H1 (cell line): Measurements from ENCODE around the gene LGR4. TPM values are rescaled to one million over a fixed set of nuclear protein-coding genes. Genes with fewer than 3 reads are reported as not detected.

Experiments
- CTCF ChIA-PET: fragments of 300-600 bp; sonication (Branson Sonifier 250); formaldehyde crosslinking; loops from one replicate; lab custom pipeline; 2021; ENCODE audit not compliant: partially characterized antibody; lab: Charles Lee
- POLR2A ChIA-PET: fragments of 300-600 bp; sonication (Branson Sonifier 250); formaldehyde crosslinking; loops from one replicate; lab custom pipeline; 2021; ENCODE audit warnings: inconsistent platforms; ENCODE audit not compliant: partially characterized antibody; lab: Charles Lee
- DNase-seq, 2 experiments: peaks; one replicate each; pipeline versions ENCODE4 v3.0.0 to v3.0.0-alpha.2; 2010 to 2022; ENCODE audit warnings: low spot score in 2 of 2, low read depth in 1 of 2, mixed read lengths in 1 of 2
- FAIRE-seq: peaks from 2 replicates; lab custom pipeline; 2011; peaks lifted over from hg19 to GRCh38; lab: Jason Lieb, UNC
- H2AFZ ChIP-seq: 2 replicates; pipeline ENCODE4 v1.8.1; 2012; ENCODE audit warnings: low read length, inconsistent platforms
- H2AK5ac ChIP-seq: 2 replicates; pipeline ENCODE4 v1.6.1; 2013; ENCODE audit warnings: low read depth, low read length
- H2BK120ac ChIP-seq: replicated peaks from 2 replicates; pipeline ENCODE3; 2013; ENCODE audit warnings: low read depth, low read length, inconsistent platforms
- H2BK12ac ChIP-seq: 2 replicates; pipeline ENCODE4 v1.6.1; 2013; ENCODE audit warnings: low read depth, low read length
- H2BK15ac ChIP-seq: 2 replicates; pipeline ENCODE4 v1.6.1; 2013; ENCODE audit warnings: low read length
- H2BK20ac ChIP-seq: 2 replicates; pipeline ENCODE4 v1.6.1; 2013; ENCODE audit warnings: low read length
- H2BK5ac ChIP-seq: 2 replicates; pipeline ENCODE4 v1.6.1; 2013; ENCODE audit warnings: low read depth, low read length
- H3K14ac ChIP-seq: 2 replicates; pipeline ENCODE4 v1.6.1; 2013; ENCODE audit warnings: inconsistent platforms; ENCODE audit not compliant: insufficient read length
- H3K18ac ChIP-seq: 2 replicates; pipeline ENCODE4 v1.6.1; 2013; ENCODE audit warnings: low read length; ENCODE audit errors: extremely low read depth
- H3K23ac ChIP-seq: 2 replicates; pipeline ENCODE4 v1.6.1; 2013; ENCODE audit warnings: inconsistent platforms; ENCODE audit not compliant: insufficient read length
- H3K23me2 ChIP-seq: 2 replicates; pipeline ENCODE4 v1.6.1; 2013; ENCODE audit warnings: low read depth, low read length
- H3K27ac ChIP-seq: 2 replicates; pipeline ENCODE4 v1.6.1; 2011; ENCODE audit warnings: low read depth, low read length, inconsistent platforms
- H3K27me3 ChIP-seq, 4 experiments: replicated peaks in 1 of 4; 1 replicate in 1 of 4; 2 replicates in 3 of 4; pipeline versions ENCODE4 v1.6.1 to v1.8.1; 2011 to 2013; ENCODE audit warnings: low read length in 3 of 4, mild to moderate bottlenecking in 3 of 4, inconsistent platforms in 2 of 4, mixed read lengths in 2 of 4, moderate library complexity in 1 of 4; ENCODE audit not compliant: control insufficient read depth in 3 of 4, insufficient read depth in 3 of 4; ENCODE audit errors: extremely low read depth in 1 of 4
- H3K36me3 ChIP-seq, 4 experiments: 2 replicates each; pipeline versions ENCODE4 v1.6.1 to v1.8.1; 2011 to 2013; ENCODE audit warnings: mild to moderate bottlenecking in 4 of 4, low read length in 3 of 4, moderate library complexity in 2 of 4, control low read depth in 1 of 4, inconsistent platforms in 1 of 4; ENCODE audit not compliant: insufficient read depth in 4 of 4, control insufficient read depth in 2 of 4
- H3K4ac ChIP-seq: replicated peaks from 2 replicates; pipeline ENCODE3; 2013; ENCODE audit warnings: low read length, low read depth, mixed read lengths, inconsistent platforms; ENCODE audit not compliant: insufficient read length
- H3K4me1 ChIP-seq, 4 experiments: replicated peaks in 1 of 4; 1 replicate in 1 of 4; 2 replicates in 3 of 4; pipeline versions ENCODE4 v1.6.1 to v1.8.1; 2011 to 2013; ENCODE audit warnings: low read length in 3 of 4, inconsistent platforms in 2 of 4, mixed read lengths in 1 of 4; ENCODE audit not compliant: insufficient read depth in 4 of 4, control insufficient read depth in 3 of 4
- H3K4me2 ChIP-seq, 2 experiments: 2 replicates each; pipeline versions ENCODE4 v1.6.1 to v1.8.1; 2011 to 2013; ENCODE audit warnings: low read depth in 2 of 2, low read length in 2 of 2, control low read depth in 1 of 2, inconsistent platforms in 1 of 2, mild to moderate bottlenecking in 1 of 2; ENCODE audit not compliant: insufficient read depth in 1 of 2
- H3K4me3 ChIP-seq, 4 experiments: fragments of 200-600, 300-600 bp in 1 of 4; sonication (generic), shearing (Covaris generic), sonication (Bioruptor Twin) in 1 of 4; 2 replicates each; pipeline versions ENCODE4 v1.5.1 to v1.8.1; 2011 to 2016; ENCODE audit warnings: low read length in 4 of 4, low read depth in 3 of 4, control low read depth in 2 of 4, inconsistent platforms in 2 of 4, mild to moderate bottlenecking in 2 of 4, mixed read lengths in 1 of 4, moderate library complexity in 1 of 4; ENCODE audit not compliant: insufficient read depth in 2 of 4; ENCODE audit errors: extremely low read depth in 1 of 4
- H3K56ac ChIP-seq: replicated peaks from 2 replicates; pipeline ENCODE3; 2013; ENCODE audit warnings: low read depth, mild to moderate bottlenecking, mixed read lengths, low read length, inconsistent platforms; ENCODE audit not compliant: insufficient read length
- H3K79me1 ChIP-seq: 2 replicates; pipeline ENCODE4 v1.6.1; 2013; ENCODE audit warnings: low read depth, low read length, control low read depth
- H3K79me2 ChIP-seq, 2 experiments: 2 replicates each; pipeline versions ENCODE4 v1.6.1 to v1.8.1; 2012 to 2013; ENCODE audit warnings: low read length in 2 of 2, mild to moderate bottlenecking in 2 of 2, inconsistent platforms in 1 of 2; ENCODE audit not compliant: insufficient read depth in 2 of 2, control insufficient read depth in 1 of 2
- H3K9ac ChIP-seq, 4 experiments: replicated peaks in 1 of 4; 1 replicate in 1 of 4; 2 replicates in 3 of 4; pipeline versions ENCODE4 v1.6.1 to v1.8.1; 2011 to 2013; ENCODE audit warnings: low read depth in 3 of 4, low read length in 3 of 4, control low read depth in 2 of 4, mild to moderate bottlenecking in 2 of 4, moderate library complexity in 2 of 4, inconsistent platforms in 1 of 4; ENCODE audit errors: extremely low read depth in 1 of 4
- H3K9me3 ChIP-seq, 2 experiments: 2 replicates each; pipeline versions ENCODE4 v1.6.1 to v1.8.1; 2012 to 2013; ENCODE audit warnings: mild to moderate bottlenecking in 2 of 2, moderate library complexity in 2 of 2, control low read depth in 1 of 2, inconsistent platforms in 1 of 2, low read depth in 1 of 2, low read length in 1 of 2, mixed read lengths in 1 of 2; ENCODE audit not compliant: insufficient read depth in 2 of 2
- H4K20me1 ChIP-seq, 2 experiments: replicated peaks in 1 of 2; 2 replicates each; pipeline versions ENCODE3 to v1.8.1; 2011 to 2013; ENCODE audit warnings: inconsistent platforms in 2 of 2, low read length in 2 of 2, mild to moderate bottlenecking in 1 of 2; ENCODE audit not compliant: insufficient read depth in 2 of 2, control insufficient read depth in 1 of 2
- H4K5ac ChIP-seq: 2 replicates; pipeline ENCODE4 v1.6.1; 2013; ENCODE audit warnings: low read length, low read depth, mixed read lengths, inconsistent platforms; ENCODE audit not compliant: insufficient read length
- H4K8ac ChIP-seq: 2 replicates; pipeline ENCODE4 v1.8.0; 2013; ENCODE audit warnings: mild to moderate bottlenecking, moderate library complexity, low read length, inconsistent platforms; ENCODE audit not compliant: insufficient read depth; ENCODE audit errors: extremely low read depth
- H4K91ac ChIP-seq: replicated peaks from 2 replicates; pipeline ENCODE3; 2013; ENCODE audit warnings: low read length, mixed read lengths, inconsistent platforms; ENCODE audit not compliant: insufficient read length
- BACH1 ChIP-seq: IDR thresholded peaks from 2 replicates; pipeline ENCODE4 v1.6.1; 2012; ENCODE audit warnings: low read length, improper control_type of control experiment
- BCL11A ChIP-seq, 2 experiments: IDR thresholded peaks; one replicate each; pipeline ENCODE4 v1.6.1; 2011; ENCODE audit warnings: low read depth in 2 of 2, low read length in 2 of 2, mild to moderate bottlenecking in 2 of 2
- CBX5 ChIP-seq: fragments of 300-800, 300-1000 bp; sonication (generic); IDR thresholded peaks from 2 replicates; pipeline ENCODE4 v1.7.1; 2016; ENCODE audit warnings: antibody characterized with exemption, low read length, low read depth
- CHD1 ChIP-seq: IDR thresholded peaks from 2 replicates; pipeline ENCODE4 v1.6.1; 2012; ENCODE audit warnings: low read depth, low read length, improper control_type of control experiment
- EP300 ChIP-seq, 2 experiments: IDR thresholded peaks; 1 replicate in 1 of 2; 2 replicates in 1 of 2; pipeline ENCODE4 v1.6.1; 2011 to 2012; ENCODE audit warnings: low read depth in 2 of 2, low read length in 2 of 2, mild to moderate bottlenecking in 2 of 2, borderline replicate concordance in 1 of 2, inconsistent platforms in 1 of 2, moderate library complexity in 1 of 2
- KDM5A ChIP-seq: fragments of 200-600 bp; IDR thresholded peaks from 2 replicates; pipeline ENCODE4 v1.7.1; 2012; ENCODE audit warnings: mild to moderate bottlenecking, low read length, inconsistent platforms, mixed read lengths
- NRF1 ChIP-seq: IDR thresholded peaks from 2 replicates; pipeline ENCODE4 v1.6.1; 2011; ENCODE audit warnings: mild to moderate bottlenecking, low read depth, low read length, improper control_type of control experiment
- POLR2AphosphoS5 ChIP-seq: IDR thresholded peaks from 2 replicates; pipeline ENCODE4 v1.6.1; 2011; ENCODE audit warnings: low read depth, low read length
- POU5F1 ChIP-seq: IDR thresholded peaks from 2 replicates; pipeline ENCODE4 v1.6.1; 2011; ENCODE audit warnings: low read depth, mild to moderate bottlenecking, low read length, moderate library complexity
- RFX5 ChIP-seq: IDR thresholded peaks from 2 replicates; pipeline ENCODE4 v1.6.1; 2011; ENCODE audit warnings: low read depth, low read length, improper control_type of control experiment, borderline replicate concordance
- RNF2 ChIP-seq: fragments of 200-900, 300-1000 bp; sonication (generic); IDR thresholded peaks from 2 replicates; pipeline ENCODE4 v1.7.1; 2016; ENCODE audit warnings: borderline replicate concordance, low read depth, mild to moderate bottlenecking, antibody characterized with exemption, low read length; ENCODE audit not compliant: poor library complexity, severe bottlenecking; ENCODE audit errors: missing control alignments
- RXRA ChIP-seq: IDR thresholded peaks from 2 replicates; pipeline ENCODE4 v1.6.1; 2011; ENCODE audit warnings: low read depth, mild to moderate bottlenecking, low read length, moderate library complexity; ENCODE audit not compliant: insufficient read depth
- SAP30 ChIP-seq: fragments of 300-600 bp; sonication (generic); IDR thresholded peaks from 2 replicates; pipeline ENCODE4 v1.7.1; 2012; ENCODE audit warnings: low read length, moderate library complexity, mild to moderate bottlenecking, inconsistent platforms; ENCODE audit not compliant: insufficient read depth, insufficient replicate concordance
- TAF1 ChIP-seq: IDR thresholded peaks from 2 replicates; pipeline ENCODE4 v1.6.1; 2011; ENCODE audit warnings: mild to moderate bottlenecking, low read depth, low read length
- WGBS, 2 experiments: shearing (Covaris generic) in 1 of 2; methylation state at CpG; one replicate each; pipeline versions ENCODE4 v1.1.6 to v1.1.7; 2013 to 2015; ENCODE audit warnings: low lambda C conversion rate in 2 of 2, mixed read lengths in 2 of 2, inconsistent platforms in 1 of 2, low coverage in 1 of 2, missing lambda C conversion rate in 1 of 2; ENCODE audit not compliant: insufficient replicate concordance in 2 of 2, insufficient coverage in 1 of 2, insufficient read length in 1 of 2; ENCODE audit errors: extremely low coverage in 1 of 2, missing lambda C conversion rate in 1 of 2; 5-methylcytosine and 5-hydroxymethylcytosine counted together
- polyA plus RNA-seq, 7 experiments: library from polyadenylated mRNA; depleted of rRNA in 3 of 7; stranded (reverse) in 5 of 7; unstranded in 2 of 7; fragments of >200 nt in 5 of 7; fragments of 200-250 nt in 2 of 7; gene quantifications; 1 replicate in 5 of 7; 2 replicates in 1 of 7; 4 replicates in 1 of 7; pipeline versions ENCODE4 v1.2.1 to v1.2.3, GENCODE V29; 2011 to 2013; ENCODE audit warnings: missing spikeins in 2 of 7, mixed read lengths in 2 of 7
- total RNA-seq: library from RNA; stranded (reverse); fragmentation: NEBNext Ultra II Directional; extraction: Animal tissue kit (Norgen Biotek cat#: 25700); gene quantifications from 2 replicates; pipeline ENCODE4 v1.2.1, GENCODE V29; 2021

Gene LGR4
- total and polyA plus RNA-seq, 2 of the 8 experiments (the other 6 are each of a cell fraction or from before 2014, with no cell fraction given), result 26.6 to 61.7 TPM

DNA sequence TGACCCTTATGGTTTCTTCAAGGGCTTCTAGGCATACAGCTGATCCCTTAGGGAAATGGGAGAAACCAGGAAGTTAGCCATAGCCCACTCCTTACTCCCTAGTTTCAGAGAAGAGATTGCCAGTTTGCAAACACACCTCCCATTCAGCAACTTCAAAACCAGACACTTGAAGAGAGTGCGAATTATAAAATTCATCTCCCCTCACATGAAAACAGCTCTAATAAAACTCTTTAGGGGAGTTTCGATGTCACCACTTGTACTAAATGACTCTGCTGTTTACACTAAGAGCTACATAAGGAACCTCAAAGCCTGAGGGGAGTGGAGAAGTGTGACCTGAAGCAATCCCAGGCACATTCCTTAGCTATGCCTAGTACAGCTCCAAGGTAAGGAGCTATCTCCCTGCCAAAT lies 8.3 kb downstream of the LGR4 start:
- Histone ChIP-seq H4K5ac (no peak overlapping the region), H2BK15ac (no peak overlapping the region), H3K79me2 (peaks cover 65 to 100% of the 10 kb centered on the region in 2 experiments), H3K36me3 (0 out of 8 replicates have a peak, but pooled peaks cover 0 to 3% (median 0%) of the 10 kb centered on the region in 4 experiments), H3K79me1 (peaks cover 7% of the 10 kb centered on the region; the same call in 1 of the 2 replicates), H3K9me3 (no peaks in the 10 kb centered on the region), H3K56ac (no peak overlapping the region), H4K20me1 (peaks cover 7 to 12% of the 10 kb centered on the region in 2 experiments), H3K23ac (no peak overlapping the region), H4K91ac (no peak overlapping the region), H3K23me2 (no peaks in the 10 kb centered on the region), H3K9ac (no peak overlapping the region), H3K4ac (no peak overlapping the region), H3K27me3 (no peaks in the 10 kb centered on the region), H2BK120ac (no peak overlapping the region), H3K4me3 (no peak overlapping the region), H3K4me1 (peaks cover 0 to 27% (median 16%) of the 10 kb centered on the region in 4 experiments; a peak in 6 of 7 replicates), H4K8ac (no peak overlapping the region), H2AFZ (no peak overlapping the region), H3K27ac (no peak overlapping the region), H2BK5ac (no peak overlapping the region), H2BK12ac (no peak overlapping the region), H3K4me2 (peak overlapping the region in 1 of 2 experiments; percentile 19; a peak in 1 of 4 replicates), H2BK20ac (no peak overlapping the region), H2AK5ac (no peak overlapping the region), H3K18ac (no peak overlapping the region), H3K14ac (no peak overlapping the region)
- ChIA-PET POLR2A (interaction anchor here (1.1 to 1.9 kb wide), 5 partner anchors 9 to 20 kb away, joined by 4 to 10 read pairs (median 4); partner anchors contain the start of gene LGR4), CTCF (interaction anchor here (0.7 to 1.8 kb wide), 4 partner anchors 15 to 341 kb away, joined by 3 to 4 read pairs (median 3); no protein-coding TSS in a partner anchor)
- FAIRE-seq (no peak), DNase-seq (no peak)
- WGBS, 2 experiments, result 79% methylated on average over 2 of the region's 2 CpGs; no CpG with 5 or more reads in 1 of the 2 experiments
- TF ChIP-seq RFX5, result no peak
- no peak for TF ChIP-seq BCL11A (IDR thresholded peaks at IDR 0.05; ENCODE audit: low read depth in 2 of 2, low read length in 2 of 2)
- no peak for TF ChIP-seq CBX5
- no peak for TF ChIP-seq BACH1
- no peak for TF ChIP-seq RXRA
- no peak for TF ChIP-seq RNF2
- TF ChIP-seq EP300 (IDR thresholded peaks at IDR 0.05; ENCODE audit: borderline replicate concordance in 1 of 2, low read depth in 2 of 2, low read length in 2 of 2), result no peak
- TF ChIP-seq KDM5A, result no peak
- TF ChIP-seq SAP30, result no peak
- TF ChIP-seq POLR2AphosphoS5, result no peak
- TF ChIP-seq TAF1, result no peak
- TF ChIP-seq CHD1, result no peak
- no peak for TF ChIP-seq NRF1
- TF ChIP-seq POU5F1, result no peak
